Measurements from ENCODE around the gene KCNH1.

GRCh38 chr1:210754878-210755665 is 378.9 kb downstream of the KCNH1 start:
- TF ChIP-seq CTCF (IDR thresholded peaks at IDR 0.05 in 4 of 5, conservative IDR thresholded peaks at IDR 0.05 in 1 of 5), result no peak
- no peak for TF ChIP-seq POLR2A (IDR thresholded peaks at IDR 0.05)
